ENCODE data around the gene KCNJ10.

Gene KCNJ10

GRCh38 chr1:159992161-159992560, 77.8 kb downstream of the KCNJ10 start:
- no peak for DNase-seq (ENCODE audit: low read depth in 3 of 3, low spot score in 1 of 3)

DNA sequence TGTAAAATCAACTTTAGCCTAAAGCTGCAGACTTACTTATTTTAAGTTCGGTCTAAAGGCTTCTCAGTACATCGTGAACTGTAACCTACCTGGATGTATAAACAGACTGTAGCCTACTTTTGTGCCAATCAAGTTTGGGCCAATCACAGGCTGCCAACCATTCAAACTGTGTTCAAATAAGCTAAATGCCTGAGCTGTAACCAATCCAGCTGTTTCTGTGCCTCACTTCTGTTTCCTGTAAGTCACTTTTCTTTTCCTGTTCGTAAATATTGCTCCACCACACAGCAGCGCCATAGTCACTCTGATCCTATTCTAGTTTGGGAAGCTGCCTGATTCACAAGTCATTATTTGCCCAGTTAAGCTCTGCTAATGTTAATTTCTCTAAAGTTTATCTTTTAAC, 78.4 kb downstream of the KCNJ10 start:
- DNase-seq (ENCODE audit: low read depth in 3 of 3, low spot score in 1 of 3), result no peak

- no peak for DNase-seq (ENCODE audit: low read depth in 3 of 3, low spot score in 1 of 3)
These were observed 80.0 kb downstream of the KCNJ10 start for GRCh38 chr1:159990005-159990404.

GRCh38 chr1:159989581-159989980, 80.4 kb downstream of the KCNJ10 start:
- no peak for DNase-seq (ENCODE audit: low read depth in 3 of 3, low spot score in 1 of 3)

GRCh38 chr1:159988006-159988405, 82.0 kb downstream of the KCNJ10 start:
- DNase-seq (ENCODE audit: low read depth in 3 of 3, low spot score in 1 of 3), result no peak

DNA sequence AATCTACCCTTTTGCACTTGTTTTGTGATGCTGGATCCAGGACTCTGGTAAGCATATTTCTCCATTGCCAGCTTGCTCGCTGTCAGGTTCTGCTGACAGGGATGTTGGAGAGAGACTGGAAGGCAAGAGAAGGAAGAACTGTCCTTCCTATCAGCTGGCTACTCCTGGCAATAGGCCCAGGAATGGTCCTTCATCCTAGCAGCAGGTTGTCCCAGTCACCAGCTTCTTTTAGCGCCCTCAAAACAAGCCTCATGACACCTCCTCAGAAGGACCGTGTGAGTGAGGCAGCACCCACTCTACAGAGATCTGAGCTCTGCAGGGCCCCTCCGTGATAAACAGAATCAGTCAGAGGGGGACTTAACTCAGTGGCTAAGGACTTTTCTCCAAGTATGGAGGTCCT, 82.8 kb downstream of the KCNJ10 start:
- no peak for DNase-seq (ENCODE audit: low read depth in 3 of 3, low spot score in 1 of 3)

GRCh38 chr1:159986531-159986930, 83.4 kb downstream of the KCNJ10 start:
- DNase-seq (ENCODE audit: low read depth in 3 of 3, low spot score in 1 of 3), result no peak

- no peak for DNase-seq (ENCODE audit: low read depth in 3 of 3, low spot score in 1 of 3)
These were observed 83.9 kb downstream of the KCNJ10 start for GRCh38 chr1:159986093-159986492.

DNA sequence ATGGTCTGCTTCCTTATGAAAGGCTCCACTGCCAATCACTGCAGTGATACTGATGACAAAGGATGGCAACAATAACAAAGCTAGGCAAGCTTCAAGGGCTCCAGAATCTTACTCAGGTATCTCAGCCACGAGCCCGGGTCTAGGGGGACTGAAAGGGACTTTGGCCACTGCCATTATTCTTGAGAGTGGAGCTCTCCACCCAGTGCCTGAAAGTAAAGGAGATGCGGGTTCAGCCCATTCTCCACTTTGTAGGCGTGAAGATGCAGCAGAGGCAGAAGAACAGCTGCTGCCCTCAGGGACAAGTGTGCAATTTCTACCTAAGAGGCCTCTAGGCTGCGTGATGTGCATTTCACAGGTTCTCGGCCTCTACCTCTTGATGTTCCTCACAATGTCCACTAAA, 84.5 kb downstream of the KCNJ10 start:
- no peak for DNase-seq (ENCODE audit: low read depth in 3 of 3, low spot score in 1 of 3)

- DNase-seq (ENCODE audit: low read depth in 3 of 3, low spot score in 1 of 3), result no peak
These were observed 86.3 kb downstream of the KCNJ10 start for GRCh38 chr1:159983681-159984080.

DNA sequence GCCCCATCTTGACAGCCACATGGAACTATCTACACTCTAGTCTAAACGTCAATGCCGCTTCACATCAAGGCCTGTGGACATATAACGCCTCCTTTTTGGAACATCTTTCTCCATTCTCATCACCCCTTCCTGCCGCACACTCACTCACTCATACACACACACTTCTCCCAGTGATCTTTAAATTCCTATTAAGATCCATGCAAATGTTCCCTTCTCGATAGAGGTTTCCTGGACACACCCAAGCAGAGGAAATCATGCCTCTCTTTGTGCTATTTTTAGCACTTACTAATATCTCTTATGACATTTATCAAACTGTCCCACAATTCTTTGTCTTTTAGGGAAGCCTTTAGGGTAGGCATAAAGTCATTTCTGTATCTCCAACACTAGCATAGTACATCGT, 87.7 kb downstream of the KCNJ10 start:
- DNase-seq (ENCODE audit: low read depth in 3 of 3, low spot score in 1 of 3), result no peak

DNA sequence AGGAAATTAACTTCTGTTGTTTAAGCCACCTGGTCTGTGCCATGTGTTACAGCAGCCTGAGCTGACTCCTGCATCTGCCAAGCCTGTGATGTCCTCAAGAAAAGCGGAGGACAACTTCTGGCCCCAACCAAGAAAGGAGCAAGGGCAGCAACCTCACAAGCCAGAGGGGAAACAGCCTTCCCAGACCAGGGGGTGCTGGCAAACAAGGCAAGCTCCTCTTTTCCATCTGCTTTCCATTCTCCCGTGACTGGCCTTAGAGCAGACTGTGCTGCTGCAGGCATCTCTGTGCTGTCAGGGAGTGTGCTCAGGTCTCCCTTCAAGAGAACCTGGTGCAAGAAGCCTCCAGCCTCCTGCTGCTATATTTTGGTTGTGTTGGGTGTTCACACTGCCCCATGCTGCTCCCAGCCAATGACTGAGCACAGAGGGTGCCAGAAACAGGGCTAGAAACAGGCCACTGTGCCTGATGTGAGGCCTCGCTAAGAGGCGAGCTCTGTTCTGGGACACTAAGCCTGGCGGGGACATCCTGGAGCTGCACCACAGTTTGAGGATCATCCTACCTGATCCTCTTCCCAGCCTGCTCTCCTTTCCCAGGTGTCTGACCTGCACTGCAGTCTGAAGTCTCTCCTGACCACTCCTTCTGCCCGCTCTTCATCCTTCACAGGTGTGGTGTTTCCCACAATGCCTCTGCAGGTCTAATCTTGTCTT, 88.5 kb downstream of the KCNJ10 start:
- DNase-seq (ENCODE audit: low read depth in 3 of 3, low spot score in 1 of 3), result no peak

DNA sequence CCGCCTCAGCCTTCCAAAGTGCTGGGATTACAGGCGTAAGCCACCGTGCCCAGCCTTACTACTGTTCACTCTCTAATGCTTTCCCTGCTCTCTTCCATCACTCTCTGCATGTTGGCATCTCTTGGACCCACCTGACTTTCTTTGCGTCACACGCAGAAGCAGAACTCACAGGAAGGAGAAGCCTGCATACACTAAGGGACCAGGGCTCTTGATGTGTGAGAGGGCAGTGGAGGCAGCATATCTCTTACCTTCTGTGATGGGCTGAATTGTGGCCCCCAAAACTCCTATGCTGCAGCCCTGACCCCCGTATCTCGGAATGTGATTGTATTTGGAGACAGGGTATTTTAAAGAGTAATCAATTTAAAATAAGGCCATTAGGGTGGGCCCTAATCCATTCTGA, 89.2 kb downstream of the KCNJ10 start:
- no peak for DNase-seq (ENCODE audit: low read depth in 3 of 3, low spot score in 1 of 3)

DNA sequence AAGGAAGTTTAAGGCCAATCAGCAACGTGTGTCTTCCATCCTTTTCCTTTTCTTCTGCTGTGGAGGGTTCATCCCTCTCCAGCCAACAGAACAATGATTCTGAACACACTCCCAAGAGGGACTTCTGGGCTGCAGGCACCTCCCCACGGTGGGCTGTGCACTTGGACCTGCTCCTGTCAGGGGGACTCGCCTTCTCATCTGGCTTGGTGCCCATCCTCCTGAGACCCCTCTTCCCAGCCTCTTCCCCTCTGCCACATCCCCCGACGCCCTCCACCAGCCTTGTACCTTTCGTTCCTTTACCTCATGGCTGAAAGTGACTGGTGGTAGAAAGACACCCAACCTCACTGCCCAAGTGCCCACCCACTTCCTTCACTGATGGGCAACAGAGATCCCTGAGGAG, 89.9 kb downstream of the KCNJ10 start:
- DNase-seq (ENCODE audit: low read depth in 3 of 3, low spot score in 1 of 3), result no peak

DNA sequence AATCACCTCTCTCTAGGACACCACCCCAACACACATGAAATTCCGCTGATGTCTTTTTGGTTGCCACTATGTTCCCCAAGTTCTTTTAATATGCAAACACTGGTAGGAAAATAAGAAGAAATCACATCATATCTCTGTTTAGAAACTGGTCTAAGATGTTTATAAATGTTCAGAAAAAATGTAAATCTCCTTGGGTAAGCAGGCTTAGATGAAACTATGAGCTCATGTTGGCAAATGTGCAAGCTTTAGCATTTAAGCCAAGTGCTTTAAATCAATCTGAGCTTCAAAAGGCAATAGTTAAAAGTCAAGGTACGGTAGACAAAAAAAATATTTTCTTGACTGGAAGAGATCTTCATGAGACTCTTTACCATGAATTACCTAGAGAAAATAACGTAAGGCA, 90.7 kb downstream of the KCNJ10 start:
- no peak for DNase-seq (ENCODE audit: low read depth in 3 of 3, low spot score in 1 of 3)

DNA sequence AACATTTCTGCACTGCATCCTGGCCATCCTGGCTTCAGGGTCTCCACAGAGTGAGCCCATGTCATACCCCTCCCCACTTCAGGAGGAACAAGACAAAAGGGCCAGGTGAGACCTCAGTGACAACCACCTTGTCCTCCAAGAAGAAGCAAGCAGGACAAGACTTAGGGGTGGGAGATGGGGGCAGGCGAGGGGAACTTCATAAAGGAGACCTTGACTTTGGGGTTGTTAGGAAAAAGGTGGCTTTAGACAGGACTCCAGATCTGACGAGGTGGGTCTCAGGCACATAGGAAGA, 91.9 kb downstream of the KCNJ10 start:
- DNase-seq (ENCODE audit: low read depth in 3 of 3, low spot score in 1 of 3), result no peak

DNA sequence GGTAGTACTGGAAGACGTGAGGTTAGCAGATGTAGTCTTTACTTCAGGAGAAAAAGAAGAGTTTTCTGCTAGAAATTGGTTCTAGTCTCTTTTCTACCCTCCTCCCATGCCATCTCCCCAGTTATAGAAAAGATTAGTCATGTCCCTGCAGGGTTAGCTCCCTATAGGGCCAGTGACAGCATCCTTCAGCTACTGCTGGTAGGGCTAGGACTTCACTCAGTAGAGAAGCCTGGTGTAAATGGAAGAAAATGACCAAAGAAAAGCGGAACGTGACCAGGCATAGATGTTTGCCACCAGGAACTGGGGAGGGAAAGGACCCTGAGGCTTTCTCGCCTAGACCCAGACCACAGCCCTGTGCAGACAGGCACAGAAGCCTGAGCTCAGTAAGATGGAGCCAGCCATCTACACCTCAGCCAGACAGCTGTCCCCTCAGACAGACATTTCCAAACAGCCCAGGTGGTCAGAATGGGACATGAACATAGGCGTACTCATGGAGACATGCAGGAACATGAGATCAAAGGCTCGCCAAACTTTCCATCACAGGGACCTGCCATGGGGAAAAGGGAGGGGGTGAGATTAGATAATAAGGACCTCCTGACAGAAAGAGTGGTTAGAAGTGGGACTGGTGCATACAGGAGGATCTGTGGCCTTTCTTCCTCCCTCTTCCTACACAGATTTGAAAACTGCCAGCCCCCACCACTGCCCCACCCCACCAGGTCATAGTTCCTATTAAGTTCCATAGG, 92.4 kb downstream of the KCNJ10 start:
- no peak for DNase-seq (ENCODE audit: low read depth in 3 of 3, low spot score in 1 of 3)

GRCh38 chr1:159974350-159974965, 95.5 kb downstream of the KCNJ10 start:
- no peak for DNase-seq (ENCODE audit: low read depth in 3 of 3, low spot score in 1 of 3)

DNA sequence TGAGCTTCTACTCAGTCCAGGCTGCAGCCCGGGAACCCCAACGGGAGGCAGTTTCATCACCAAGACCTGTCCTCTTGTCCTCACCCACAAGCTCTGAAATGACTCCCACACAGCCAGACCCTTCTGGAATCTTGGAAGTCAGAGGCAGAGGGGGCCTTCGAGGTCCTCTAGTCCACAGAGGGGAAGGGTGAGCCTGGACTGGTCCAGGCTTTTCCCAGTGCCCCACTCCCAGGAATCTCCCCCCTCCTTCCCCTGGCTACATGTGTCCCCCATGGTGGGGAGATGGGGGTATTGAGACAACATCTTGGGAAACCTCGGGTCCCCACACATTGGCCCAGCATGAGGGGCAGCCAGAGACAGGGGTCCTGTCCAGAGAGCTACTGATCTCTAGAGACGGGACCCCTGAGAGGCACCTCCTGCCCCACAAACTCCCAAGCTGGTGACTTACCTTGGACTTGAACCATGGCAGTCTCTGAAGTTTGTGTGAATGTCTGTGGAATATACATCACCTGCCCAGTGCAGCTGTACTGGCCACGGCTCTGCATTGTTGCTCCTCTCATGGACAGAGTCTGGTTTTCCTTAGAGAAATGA, 96.5 kb downstream of the KCNJ10 start:
- DNase-seq (ENCODE audit: low read depth in 3 of 3, low spot score in 1 of 3), result no peak

- DNase-seq (ENCODE audit: low read depth in 3 of 3, low spot score in 1 of 3), result no peak
These were observed 97.3 kb downstream of the KCNJ10 start for GRCh38 chr1:159972443-159973205.

GRCh38 chr1:159970932-159971342, 99.0 kb downstream of the KCNJ10 start:
- no peak for DNase-seq (ENCODE audit: low read depth in 3 of 3, low spot score in 1 of 3)

DNA sequence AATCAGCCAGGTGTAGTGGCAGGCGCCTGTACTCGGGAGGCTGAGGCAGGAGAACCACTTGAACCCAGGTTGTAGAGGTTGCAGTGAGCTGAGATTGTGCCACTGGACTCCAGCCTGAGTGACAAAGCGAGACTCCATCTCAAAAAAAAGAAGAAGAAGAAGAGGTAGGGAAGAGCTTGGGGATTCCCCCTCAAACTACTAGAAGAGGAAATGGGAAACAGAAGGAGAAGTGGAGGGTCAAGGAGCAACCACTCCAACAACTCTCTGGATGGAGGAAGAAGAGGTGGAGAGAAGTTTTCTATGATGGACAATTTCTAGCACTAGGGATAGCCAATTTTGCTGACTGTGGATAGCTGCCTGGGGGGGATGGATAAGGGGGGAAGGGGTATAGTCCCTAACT, 101.1 kb downstream of the KCNJ10 start:
- no peak for DNase-seq (ENCODE audit: low read depth in 3 of 3, low spot score in 1 of 3)

All from stimulated activated CD4-positive, alpha-beta T cell treated with anti-CD3 and anti-CD28 coated beads, TNF-alpha, amount 100 ng/mL, for 1 hour (primary cell).